Glutamatergic neuron (in vitro differentiated cells): ENCODE data around the gene FOXN1. TPM values are rescaled to one million over a fixed set of nuclear protein-coding genes. Genes with fewer than 3 reads are reported as not detected.

Experiments used
- DNase-seq: peaks from one replicate; pipeline ENCODE4 v3.0.0; 2022
- H3K27ac Mint-ChIP-seq: one replicate; pipeline ENCODE4 v1.8.0; 2020; ENCODE audit warnings: mild to moderate bottlenecking, mixed read lengths, inconsistent platforms; ENCODE audit not compliant: unreplicated experiment
- H3K27me3 Mint-ChIP-seq: one replicate; pipeline ENCODE4 v1.8.0; 2020; ENCODE audit warnings: mild to moderate bottlenecking, moderate library complexity, mixed read lengths, inconsistent platforms; ENCODE audit not compliant: unreplicated experiment
- H3K36me3 Mint-ChIP-seq: one replicate; pipeline ENCODE4 v1.8.0; 2020; ENCODE audit warnings: mild to moderate bottlenecking, mixed read lengths, inconsistent platforms; ENCODE audit not compliant: unreplicated experiment
- H3K4me1 Mint-ChIP-seq: one replicate; pipeline ENCODE4 v1.8.0; 2020; ENCODE audit warnings: mild to moderate bottlenecking, low read depth, mixed read lengths, inconsistent platforms; ENCODE audit not compliant: unreplicated experiment
- H3K4me3 Mint-ChIP-seq: one replicate; pipeline ENCODE4 v1.8.0; 2020; ENCODE audit warnings: mild to moderate bottlenecking, mixed read lengths, inconsistent platforms; ENCODE audit not compliant: unreplicated experiment
- H3K9me3 Mint-ChIP-seq: one replicate; pipeline ENCODE4 v1.8.0; 2020; ENCODE audit warnings: mild to moderate bottlenecking, moderate library complexity, mixed read lengths, inconsistent platforms; ENCODE audit not compliant: unreplicated experiment
- CTCF ChIP-seq: fragments of 200-600 bp; sonication (generic); IDR thresholded peaks from one replicate; pipeline ENCODE4 v1.5.0; 2021; ENCODE audit not compliant: partially characterized antibody, unreplicated experiment
- total RNA-seq: library from RNA; stranded (reverse); fragmentation: NEBNext Ultra II Directional; extraction: Animal tissue kit (Norgen Biotek cat#: 25700); gene quantifications from one replicate; pipeline ENCODE4 v1.2.1, GENCODE V29; 2021; ENCODE audit not compliant: unreplicated experiment

The FOXN1 gene
- total RNA-seq, 1 donor from 2014 or later: not detected

- H3K27ac Mint-ChIP-seq: no peak overlapping the region
- peaks cover 1% of the 10 kb centered on the region for H3K4me1 Mint-ChIP-seq
- peaks cover 7% of the 10 kb centered on the region for H3K27me3 Mint-ChIP-seq
- H3K9me3 Mint-ChIP-seq: peaks cover 5% of the 10 kb centered on the region
- no peak overlapping the region for H3K4me3 Mint-ChIP-seq
- peaks cover 8% of the 10 kb centered on the region for H3K36me3 Mint-ChIP-seq
- no peak for TF ChIP-seq CTCF
- no peak for DNase-seq
Measured at GRCh38 chr17:28515518-28515917, 9.4 kb downstream of the FOXN1 start.

- Mint-ChIP-seq H3K27ac (no peak overlapping the region), H3K27me3 (peaks cover 5% of the 10 kb centered on the region), H3K4me3 (no peak overlapping the region), H3K9me3 (peaks cover 5% of the 10 kb centered on the region), H3K4me1 (no peaks in the 10 kb centered on the region), H3K36me3 (peaks cover 8% of the 10 kb centered on the region)
- TF ChIP-seq CTCF: no peak
- no peak for DNase-seq
Measured at GRCh38 chr17:28518132-28518531, 12.0 kb downstream of the FOXN1 start.

- H3K9me3 Mint-ChIP-seq: peaks cover 5% of the 10 kb centered on the region
- no peak overlapping the region for H3K4me3 Mint-ChIP-seq
- no peak for DNase-seq
- TF ChIP-seq CTCF: no peak
- H3K36me3 Mint-ChIP-seq: peaks cover 8% of the 10 kb centered on the region
- no peaks in the 10 kb centered on the region for H3K4me1 Mint-ChIP-seq
- H3K27me3 Mint-ChIP-seq: peaks cover 8% of the 10 kb centered on the region
- no peak overlapping the region for H3K27ac Mint-ChIP-seq
Measured at GRCh38 chr17:28518578-28518977, 12.4 kb downstream of the FOXN1 start.

GRCh38 chr17:28519236-28519635 lies 13.1 kb downstream of the FOXN1 start:
- DNase-seq: no peak
- Mint-ChIP-seq H3K9me3 (peaks cover 5% of the 10 kb centered on the region), H3K4me3 (no peak overlapping the region), H3K36me3 (peaks cover 8% of the 10 kb centered on the region), H3K27ac (no peak overlapping the region), H3K27me3 (peaks cover 6% of the 10 kb centered on the region), H3K4me1 (no peaks in the 10 kb centered on the region)
- TF ChIP-seq CTCF: no peak

- Mint-ChIP-seq H3K4me1 (no peaks in the 10 kb centered on the region), H3K9me3 (peaks cover 5% of the 10 kb centered on the region), H3K27ac (no peak overlapping the region), H3K27me3 (peaks cover 6% of the 10 kb centered on the region), H3K4me3 (no peak overlapping the region), H3K36me3 (peaks cover 8% of the 10 kb centered on the region)
- TF ChIP-seq CTCF: no peak
- no peak for DNase-seq
Measured at GRCh38 chr17:28520687-28521086, 14.5 kb downstream of the FOXN1 start.
